Hepatocyte (in vitro differentiated cells): ENCODE measurements around the gene DOCK7. TPM values are rescaled to one million over a fixed set of nuclear protein-coding genes. Genes with fewer than 3 reads are reported as not detected.

Source experiments
- DNase-seq: peaks from one replicate; pipeline ENCODE4 v3.0.0-alpha.2; 2016; ENCODE audit warnings: low spot score
- H2AFZ ChIP-seq: fragments of 200-600 bp; sonication (generic); 2 replicates; pipeline ENCODE4 v1.6.0; 2016; ENCODE audit warnings: antibody characterized with exemption, mild to moderate bottlenecking
- H3K27ac ChIP-seq: fragments of 200-600 bp; sonication (generic); 2 replicates; pipeline ENCODE4 v1.5.1; 2016; ENCODE audit warnings: mild to moderate bottlenecking
- H3K27me3 ChIP-seq: fragments of 200-600 bp; sonication (generic); 2 replicates; pipeline ENCODE4 v1.6.1; 2016
- H3K36me3 ChIP-seq: fragments of 200-600 bp; sonication (generic); replicated peaks from 2 replicates; pipeline ENCODE4 v1.5.1; 2016; ENCODE audit warnings: low read depth; ENCODE audit not compliant: insufficient read depth
- H3K4me1 ChIP-seq: fragments of 200-600 bp; sonication (generic); 2 replicates; pipeline ENCODE4 v1.5.1; 2016; ENCODE audit warnings: mild to moderate bottlenecking, moderate library complexity; ENCODE audit not compliant: insufficient read depth
- H3K4me2 ChIP-seq: fragments of 200-600 bp; sonication (generic); 2 replicates; pipeline ENCODE4 v1.6.0; 2016
- H3K4me3 ChIP-seq: fragments of 200-600 bp; sonication (generic); 2 replicates; pipeline ENCODE4 v1.5.1; 2016; ENCODE audit warnings: mild to moderate bottlenecking
- H3K79me2 ChIP-seq: fragments of 200-600 bp; sonication (generic); 2 replicates; pipeline ENCODE4 v1.6.0; 2017; ENCODE audit warnings: mild to moderate bottlenecking
- H3K9me2 ChIP-seq: fragments of 200-600 bp; sonication (generic); replicated peaks from 2 replicates; pipeline ENCODE4 v1.6.0; 2017; ENCODE audit warnings: mild to moderate bottlenecking; ENCODE audit not compliant: insufficient read depth
- H3K9me3 ChIP-seq: fragments of 200-600 bp; sonication (generic); 2 replicates; pipeline ENCODE4 v1.5.1; 2016; ENCODE audit warnings: low read depth, mild to moderate bottlenecking
- H4K20me1 ChIP-seq: fragments of 200-600 bp; sonication (generic); 2 replicates; pipeline ENCODE4 v1.6.0; 2016; ENCODE audit warnings: mild to moderate bottlenecking; ENCODE audit not compliant: insufficient read depth, poor library complexity, severe bottlenecking
- CTCF ChIP-seq: fragments of 200-600 bp; sonication (generic); IDR thresholded peaks from 2 replicates; pipeline ENCODE4 v1.5.1; 2016; ENCODE audit warnings: antibody characterized with exemption, mild to moderate bottlenecking; ENCODE audit not compliant: poor library complexity
- EZH2 ChIP-seq: fragments of 200-600 bp; sonication (generic); IDR thresholded peaks from 2 replicates; pipeline ENCODE4 v1.6.1; 2016; ENCODE audit warnings: antibody characterized with exemption, mild to moderate bottlenecking, borderline replicate concordance
- EZH2phosphoT487 ChIP-seq: fragments of 200-600 bp; sonication (generic); IDR thresholded peaks from one replicate; pipeline ENCODE4 v1.6.1; 2018; ENCODE audit warnings: antibody characterized with exemption, mild to moderate bottlenecking, low read depth, moderate library complexity; ENCODE audit not compliant: unreplicated experiment, severe bottlenecking
- WGBS: methylation state at CpG from one replicate; pipeline ENCODE4 v1.1.6; 2016; ENCODE audit warnings: low lambda C conversion rate; ENCODE audit errors: missing lambda C conversion rate; 5-methylcytosine and 5-hydroxymethylcytosine counted together
- polyA plus RNA-seq: library from polyadenylated mRNA; unstranded; fragments of >200 nt; fragmentation: Nextera tagmentation; extraction: Ambion mirVana; gene quantifications from 2 replicates; pipeline ENCODE4 v1.2.1, GENCODE V29; 2016
- total RNA-seq: library from RNA; depleted of rRNA; stranded (reverse); fragments of >200 nt; gene quantifications from 2 replicates; pipeline ENCODE4 v1.2.3, GENCODE V29; 2014

Gene DOCK7
- total and polyA plus RNA-seq, 2 experiments from 2014 or later = 22.4 to 53.4 TPM

GRCh38 chr1:62676611-62677356, 11.4 kb downstream of the DOCK7 start:
- Histone ChIP-seq H3K9me3 (no peaks in the 10 kb centered on the region), H3K4me3 (no peak overlapping the region), H3K4me1 (peaks cover 6% of the 10 kb centered on the region), H4K20me1 (peaks cover 12% of the 10 kb centered on the region), H3K9me2 (no peaks in the 10 kb centered on the region), H3K79me2 (peaks cover 84% of the 10 kb centered on the region), H3K36me3 (no peaks in the 10 kb centered on the region), H3K27ac (no peak overlapping the region), H3K27me3 (no peaks in the 10 kb centered on the region), H2AFZ (no peak overlapping the region), H3K4me2 (no peak overlapping the region)
- TF ChIP-seq EZH2phosphoT487 (no peak), EZH2 (no peak), CTCF (no peak)
- DNase-seq = no peak
- WGBS = 96% methylated on average over 2 of the region's 2 CpGs

GRCh38 chr1:62673629-62674028, 14.6 kb downstream of the DOCK7 start:
- no peak overlapping the region for H3K4me3 ChIP-seq
- peaks cover 83% of the 10 kb centered on the region for H3K79me2 ChIP-seq
- no peaks in the 10 kb centered on the region for H3K9me3 ChIP-seq
- no peaks in the 10 kb centered on the region for H3K27me3 ChIP-seq
- no peak for DNase-seq
- WGBS = 63% methylated on average over 1 of the region's 1 CpG
- TF ChIP-seq EZH2 (no peak), CTCF (no peak), EZH2phosphoT487 (no peak)
- no peak overlapping the region for H3K27ac ChIP-seq
- H2AFZ ChIP-seq = no peak overlapping the region
- no peaks in the 10 kb centered on the region for H3K9me2 ChIP-seq
- H3K4me1 ChIP-seq = peaks cover 10% of the 10 kb centered on the region
- H4K20me1 ChIP-seq = peaks cover 12% of the 10 kb centered on the region
- H3K36me3 ChIP-seq = no peaks in the 10 kb centered on the region
- no peak overlapping the region for H3K4me2 ChIP-seq

GRCh38 chr1:62672029-62672428, 16.2 kb downstream of the DOCK7 start:
- 51% methylated on average over 1 of the region's 1 CpG for WGBS
- no peaks in the 10 kb centered on the region for H3K9me2 ChIP-seq
- H3K27me3 ChIP-seq = no peaks in the 10 kb centered on the region
- no peak overlapping the region for H2AFZ ChIP-seq
- H3K4me2 ChIP-seq = peak overlapping the region; percentile 57
- H3K4me1 ChIP-seq = peaks cover 10% of the 10 kb centered on the region
- no peak overlapping the region for H3K4me3 ChIP-seq
- H4K20me1 ChIP-seq = peaks cover 6% of the 10 kb centered on the region
- TF ChIP-seq EZH2 (no peak), EZH2phosphoT487 (no peak), CTCF (no peak)
- peaks cover 83% of the 10 kb centered on the region for H3K79me2 ChIP-seq
- no peak for DNase-seq
- H3K27ac ChIP-seq = no peak overlapping the region
- no peaks in the 10 kb centered on the region for H3K36me3 ChIP-seq
- H3K9me3 ChIP-seq = no peaks in the 10 kb centered on the region
